ENCODE data around the gene TAT.
"Not testable (repeated sequence)": the region's sequence is repeated elsewhere in the genome, so short reads cannot be mapped to it uniquely, and the experiment has no call there.

The TAT gene

GRCh38 chr16:71584543-71585317 is 7.8 kb upstream of the TAT start:
- DNase-seq = no peak

- not testable (repeated sequence) for DNase-seq
Measured at GRCh38 chr16:71582553-71582848, 5.6 kb upstream of the TAT start.

DNA sequence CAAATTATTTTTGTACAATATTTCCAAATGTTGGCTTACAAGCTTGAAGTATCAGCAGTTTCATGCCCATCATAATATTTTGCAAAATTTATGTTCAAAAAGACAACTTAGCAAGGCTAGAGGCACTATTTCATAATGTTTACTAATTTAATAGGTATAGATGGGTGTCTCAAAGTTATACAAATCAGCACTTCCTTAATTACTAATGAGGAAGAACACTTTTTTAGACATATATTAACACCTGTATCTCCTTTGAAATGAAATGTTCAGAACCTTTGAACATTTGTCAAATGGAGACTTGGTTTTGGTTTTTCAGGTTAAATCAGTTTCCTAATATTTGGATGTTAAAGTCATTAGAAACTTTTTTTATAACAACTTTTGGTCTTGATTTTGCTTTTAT is 2.2 kb downstream of the TAT start:
- no peak for DNase-seq

GRCh38 chr16:71573387-71574094 is 3.4 kb downstream of the TAT start:
- no peak for DNase-seq

GRCh38 chr16:71572497-71573116 is 4.3 kb downstream of the TAT start:
- no peak for DNase-seq

GRCh38 chr16:71570144-71570543 is 6.7 kb downstream of the TAT start:
- no peak for DNase-seq

DNA sequence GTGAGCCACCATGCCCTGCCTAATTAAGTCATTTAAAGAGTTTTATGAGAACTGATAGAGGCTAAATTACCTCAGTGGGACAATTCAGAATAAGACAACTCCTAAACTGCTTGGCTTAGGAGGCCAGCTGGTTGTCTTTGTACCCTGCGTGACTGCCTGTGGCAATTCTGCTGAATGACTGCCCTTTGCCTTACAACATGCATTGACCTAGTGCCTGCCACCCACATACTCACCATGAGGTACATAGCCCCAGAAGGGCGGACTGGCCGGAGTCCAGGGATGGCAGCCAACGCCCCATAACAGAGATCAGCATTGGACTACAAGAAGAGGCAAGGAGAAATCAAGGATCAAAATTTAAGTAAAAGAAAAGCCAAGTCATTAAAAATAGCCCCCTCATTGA is 7.3 kb downstream of the TAT start:
- no peak for DNase-seq

DNA sequence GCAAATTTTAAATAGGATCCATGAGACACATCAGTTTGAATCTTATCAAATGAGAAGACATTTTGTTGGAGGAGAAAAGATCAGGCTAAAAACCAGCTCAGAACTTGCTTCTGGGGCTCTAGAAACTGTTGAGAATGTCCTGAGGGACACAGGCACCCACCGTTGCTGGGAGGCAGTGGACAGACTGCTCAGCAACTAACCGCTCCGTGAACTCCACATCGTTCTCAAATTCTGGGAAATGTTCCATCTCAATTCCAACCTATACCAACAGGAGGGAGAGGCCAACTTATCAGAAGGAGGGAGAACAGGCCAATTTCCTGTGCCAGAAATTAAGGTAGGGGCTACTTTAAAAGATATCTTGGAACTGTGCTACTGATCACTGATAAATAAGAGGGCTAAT is 8.3 kb downstream of the TAT start:
- no peak for DNase-seq

GRCh38 chr16:71567931-71568330 is 9.0 kb downstream of the TAT start:
- DNase-seq = no peak

GRCh38 chr16:71565812-71566700 is 10.8 kb downstream of the TAT start:
- no peak for DNase-seq

DNA sequence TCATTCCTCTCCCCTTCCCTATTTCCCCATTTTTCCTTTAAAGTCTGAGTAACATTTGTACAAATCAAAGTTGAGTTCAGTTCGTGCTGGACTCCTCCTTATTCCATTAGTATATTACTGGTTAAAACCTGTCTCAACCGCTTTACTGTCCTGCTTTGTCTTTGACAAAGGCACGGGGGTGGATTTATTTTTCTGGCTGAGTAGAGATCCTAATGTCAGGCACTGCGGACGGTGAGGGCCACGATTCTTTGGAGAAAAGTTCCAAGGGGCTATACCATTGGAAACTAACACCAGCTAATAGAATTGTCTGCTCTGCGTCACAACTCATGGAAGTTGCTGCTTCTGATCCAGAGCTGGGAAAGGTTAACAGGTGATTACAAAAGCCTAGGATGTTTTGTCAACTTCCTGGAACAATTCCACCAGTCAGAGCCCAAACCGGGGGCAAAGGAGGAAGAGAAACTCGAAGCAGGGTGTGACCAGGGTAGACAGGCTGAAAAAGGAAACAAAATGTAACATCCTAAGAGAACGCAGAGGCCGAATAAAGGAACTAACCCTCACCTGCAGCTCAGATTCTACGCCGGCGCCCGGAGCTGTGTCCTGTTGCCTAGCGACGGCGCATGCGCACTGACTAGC is 12.4 kb downstream of the TAT start:
- DNase-seq = no peak

DNA sequence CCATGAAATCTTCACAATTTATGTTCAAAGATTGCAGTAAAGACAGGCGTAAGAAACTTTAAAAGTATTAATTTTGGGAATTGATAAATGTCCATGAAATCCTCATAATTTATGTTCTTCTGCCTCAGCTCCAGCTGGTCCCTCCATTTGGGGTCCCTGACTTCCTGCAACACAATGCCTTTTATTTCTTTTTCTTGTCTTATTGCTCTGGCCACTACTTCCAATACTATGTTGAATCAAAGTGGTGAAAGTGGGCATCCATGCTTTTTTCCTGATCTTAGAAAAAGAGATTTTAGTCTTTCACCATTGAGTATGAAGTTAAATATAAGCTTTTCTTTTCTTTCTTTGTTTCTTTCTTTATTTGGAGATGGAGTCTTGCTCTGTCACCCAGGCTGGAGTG is 14.3 kb downstream of the TAT start:
- DNase-seq = no peak

DNA sequence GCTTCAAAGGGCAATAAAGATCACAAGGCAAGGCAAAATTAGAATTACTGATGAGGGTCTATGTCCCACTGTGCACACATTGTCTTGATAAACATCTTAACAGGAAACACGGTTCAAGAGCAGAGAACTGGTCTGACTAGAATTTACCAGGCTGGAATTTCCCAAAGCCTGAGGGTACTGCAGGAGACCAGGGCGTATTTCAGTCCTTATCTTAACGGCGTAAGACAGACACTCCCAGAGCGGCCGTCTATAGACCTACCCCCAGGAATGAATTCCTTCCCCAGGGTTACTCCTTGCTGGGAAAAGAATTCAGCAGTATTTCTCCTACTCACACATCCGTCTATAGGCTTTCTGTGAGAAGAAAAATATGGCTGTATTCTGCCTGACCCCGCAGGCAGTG is 15.0 kb downstream of the TAT start:
- not testable (repeated sequence) for DNase-seq

DNA sequence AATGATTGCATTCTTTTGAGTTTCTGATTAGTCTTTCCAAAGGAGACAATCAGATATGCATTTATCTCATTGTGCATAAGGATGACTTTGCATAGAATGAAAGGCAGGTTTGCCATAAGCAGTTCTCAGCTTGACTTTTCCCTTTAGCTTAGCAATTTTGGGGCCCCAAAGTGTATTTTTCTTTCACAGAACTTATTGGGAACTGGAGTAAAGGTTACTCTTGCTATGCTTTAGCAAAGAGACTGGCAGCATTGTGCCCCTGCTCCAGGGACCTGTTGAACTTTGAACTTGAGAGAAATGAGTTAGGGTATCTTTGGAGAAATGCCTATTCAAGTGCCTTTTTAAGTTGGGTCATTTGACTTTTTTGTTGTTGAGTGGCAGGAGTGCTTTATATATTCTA is 17.0 kb downstream of the TAT start:
- DNase-seq = no peak

DNA sequence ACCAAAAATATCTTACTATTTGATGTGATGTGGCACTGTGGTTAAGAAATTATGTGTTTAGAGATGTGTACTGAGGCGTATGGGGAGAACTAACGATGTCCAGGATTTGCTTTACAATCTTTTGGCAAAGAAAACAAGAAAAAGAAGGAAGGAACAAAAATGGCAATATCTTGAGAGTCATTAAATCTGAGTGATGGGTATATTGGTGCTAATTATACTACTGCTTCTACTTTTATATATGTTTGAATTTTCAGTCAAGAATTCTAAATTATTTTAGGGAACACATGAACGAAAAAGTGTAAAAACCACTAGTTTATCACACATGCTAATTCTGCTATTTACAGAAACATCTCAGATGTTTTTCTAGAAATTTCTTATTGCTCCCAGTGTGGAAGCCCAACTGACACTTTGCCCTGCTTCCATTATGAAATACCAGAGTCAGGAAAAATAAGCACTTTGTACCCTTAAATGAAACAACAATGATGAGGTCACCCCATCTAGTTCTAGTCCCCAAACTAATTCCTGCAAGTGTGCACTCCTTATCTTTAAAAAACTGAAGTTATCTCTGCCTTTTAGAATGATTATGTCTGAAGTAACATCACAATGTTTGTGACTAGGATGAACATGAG is 18.8 kb downstream of the TAT start:
- DNase-seq = no peak

DNA sequence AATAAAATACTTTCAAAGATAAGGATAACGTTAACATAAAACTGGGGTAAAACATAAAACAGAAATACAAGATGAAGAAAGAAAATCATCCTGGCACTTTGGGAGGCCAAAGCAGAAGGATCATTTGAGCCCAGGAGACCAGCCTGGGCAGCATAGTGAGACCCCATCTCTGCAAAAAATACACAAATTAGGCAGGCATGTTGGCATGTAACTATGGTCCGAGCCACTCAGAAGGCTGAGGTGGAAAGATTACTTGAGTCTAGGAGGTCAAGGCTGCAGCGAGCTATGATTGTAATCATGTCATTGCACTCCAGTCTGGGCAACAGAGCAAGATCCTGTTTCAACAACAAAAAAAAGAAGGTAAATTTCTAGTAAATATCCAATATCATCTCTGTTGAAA is 19.6 kb downstream of the TAT start:
- DNase-seq = no peak

DNA sequence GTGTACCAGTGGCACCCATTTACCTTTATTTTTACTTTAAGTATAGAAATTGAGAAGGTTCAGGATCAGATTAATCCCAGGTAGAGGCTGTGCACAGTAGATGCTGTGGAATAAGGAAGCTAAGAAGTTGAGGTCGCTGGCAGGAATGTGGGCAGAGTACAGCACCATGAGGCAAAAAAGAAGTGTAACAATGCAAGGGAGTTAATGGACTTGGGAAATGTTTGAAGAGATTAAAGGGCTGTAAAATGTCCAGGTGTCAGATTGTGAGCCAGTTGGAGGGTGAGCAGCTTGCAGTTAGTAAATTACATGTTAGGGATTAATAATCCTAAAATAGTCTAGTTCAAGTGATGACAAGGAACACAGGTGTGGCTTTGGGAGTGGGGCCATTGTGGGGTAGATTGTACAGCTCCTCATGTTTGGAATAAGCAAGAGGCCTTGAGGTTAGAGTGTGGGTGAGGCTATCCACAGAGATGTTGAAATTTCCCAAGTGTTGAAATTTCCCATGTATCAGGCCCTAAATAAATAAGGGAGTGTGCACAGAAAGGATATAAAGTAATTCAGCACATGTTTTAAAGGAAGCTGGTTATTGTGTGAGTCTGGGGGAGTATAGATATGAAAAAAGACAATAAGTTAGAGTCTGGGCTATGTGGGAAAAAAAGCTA is 21.5 kb downstream of the TAT start:
- no peak for DNase-seq

DNA sequence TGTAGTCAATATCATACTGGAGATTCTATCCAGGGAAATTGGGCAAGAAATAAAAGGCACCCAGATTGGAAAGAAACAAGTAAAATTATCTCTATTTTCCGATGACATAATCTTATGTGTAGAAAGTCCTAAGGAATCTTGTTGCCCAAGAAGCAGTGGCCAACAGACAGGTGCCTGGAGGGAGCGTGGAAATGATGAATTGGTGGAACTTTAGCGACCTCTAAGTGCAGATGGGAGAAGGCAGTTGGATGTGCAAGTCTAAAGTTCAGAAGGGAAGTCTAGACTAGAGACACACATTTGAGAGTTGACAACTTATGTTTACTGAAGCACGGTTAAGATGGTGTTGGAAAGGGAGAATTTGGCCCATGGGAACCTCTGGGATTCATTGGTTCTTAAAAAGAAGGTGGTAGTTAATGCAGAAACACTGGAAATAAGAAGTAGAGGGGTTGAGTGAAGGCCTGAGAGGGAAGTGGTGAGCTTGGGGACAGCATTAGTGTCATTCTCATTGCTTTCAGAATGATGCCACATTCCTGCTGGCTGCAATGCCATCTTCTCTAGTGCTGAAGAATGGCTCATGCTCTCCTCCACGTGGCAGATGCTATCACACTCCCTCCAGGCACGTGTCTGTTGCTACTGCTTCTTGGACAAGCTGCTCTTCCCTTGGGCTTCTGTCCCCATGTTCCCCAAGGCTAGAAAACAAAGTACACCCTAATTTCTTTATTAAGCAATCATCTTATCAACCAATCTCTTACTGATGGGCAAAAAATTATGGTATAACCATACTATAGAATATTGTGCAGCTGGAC is 24.0 kb downstream of the TAT start:
- no peak for DNase-seq

DNA sequence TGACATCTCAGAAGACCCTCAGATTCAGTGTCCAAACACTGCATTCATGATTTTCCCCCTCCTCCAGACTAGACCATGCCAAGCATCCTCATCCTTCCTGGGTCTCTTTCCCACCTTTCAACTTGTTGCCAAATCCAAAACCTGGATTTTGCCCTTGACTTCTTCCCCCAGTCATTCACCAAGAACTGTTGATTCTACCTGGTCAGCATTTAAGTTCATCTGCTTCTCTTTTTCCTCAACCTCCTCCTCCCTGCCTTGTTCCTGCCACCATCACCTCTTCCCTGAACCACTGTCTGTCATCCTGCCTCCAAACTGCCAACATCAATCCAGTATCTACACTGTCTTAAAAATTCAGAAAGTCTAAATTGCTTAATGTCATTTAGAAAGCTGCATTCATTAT is 29.7 kb downstream of the TAT start:
- DNase-seq = no peak

DNA sequence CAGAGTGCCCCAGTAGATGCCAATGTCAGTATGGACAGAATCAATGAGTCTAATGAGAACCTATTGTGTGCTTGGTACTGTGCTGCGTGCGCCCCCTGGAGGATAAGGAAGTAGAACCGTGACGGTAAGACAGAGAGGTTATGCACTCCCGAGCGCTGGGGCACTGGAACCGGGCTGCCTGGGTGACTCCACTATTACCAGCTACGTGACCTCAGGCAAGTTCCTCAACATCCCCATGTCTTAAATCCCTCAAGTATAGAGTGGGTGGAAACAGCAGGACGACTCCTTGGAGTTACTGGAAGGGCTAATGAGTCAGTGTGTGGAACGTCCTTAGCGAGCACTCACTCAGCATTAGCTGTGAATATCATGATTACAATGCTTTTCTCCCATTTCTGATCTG is 34.5 kb downstream of the TAT start:
- DNase-seq = peak; percentile 76 to 78

DNA sequence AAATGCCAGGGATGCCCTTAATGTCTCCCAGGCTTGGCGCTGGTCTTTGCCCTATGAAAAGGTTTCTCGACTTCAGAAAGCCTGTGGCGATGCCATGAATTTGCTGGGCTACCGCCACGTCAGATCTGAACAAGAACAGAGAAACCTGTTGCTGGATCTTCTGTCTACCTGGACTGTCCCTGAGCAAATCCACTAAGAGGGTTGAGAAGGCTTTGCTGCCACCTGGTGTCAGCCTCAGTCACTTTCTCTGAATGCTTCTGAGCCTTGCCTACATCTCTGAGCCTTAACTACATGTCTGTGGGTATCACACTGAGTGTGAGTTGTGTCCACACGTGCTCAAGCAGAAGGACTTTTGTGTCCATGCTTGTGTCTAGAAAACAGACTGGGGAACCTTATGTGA is 39.2 kb downstream of the TAT start:
- peak; percentile 45 to 59 for DNase-seq
